ENCODE data around the gene NECAB2. TPM values are rescaled to one million over a fixed set of nuclear protein-coding genes. Genes with fewer than 3 reads are reported as not detected.

NECAB2 gene
- polyA plus RNA-seq, 1 donor, result 0.66 TPM

DNA sequence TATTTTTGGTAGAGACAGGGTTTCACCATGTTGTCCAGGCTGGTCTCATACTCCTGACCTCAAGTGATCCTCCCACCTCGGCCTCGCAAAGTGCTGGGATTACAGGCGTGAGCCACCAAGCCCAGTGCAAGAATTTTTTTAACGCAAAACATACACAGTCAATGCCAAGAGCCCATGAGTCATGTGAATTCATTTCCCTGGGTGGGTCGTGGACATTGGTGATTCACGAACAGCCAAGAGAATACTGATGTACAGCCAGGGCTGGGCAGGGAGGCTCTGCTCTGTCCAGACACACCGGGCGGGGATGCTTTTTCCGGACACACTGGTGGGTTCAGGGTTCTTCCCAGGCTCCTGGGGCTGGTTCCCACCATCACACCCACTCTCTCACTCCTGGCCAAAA lies 56.8 kb downstream of the NECAB2 start:
- no peak for DNase-seq (ENCODE audit: low read depth)

DNA sequence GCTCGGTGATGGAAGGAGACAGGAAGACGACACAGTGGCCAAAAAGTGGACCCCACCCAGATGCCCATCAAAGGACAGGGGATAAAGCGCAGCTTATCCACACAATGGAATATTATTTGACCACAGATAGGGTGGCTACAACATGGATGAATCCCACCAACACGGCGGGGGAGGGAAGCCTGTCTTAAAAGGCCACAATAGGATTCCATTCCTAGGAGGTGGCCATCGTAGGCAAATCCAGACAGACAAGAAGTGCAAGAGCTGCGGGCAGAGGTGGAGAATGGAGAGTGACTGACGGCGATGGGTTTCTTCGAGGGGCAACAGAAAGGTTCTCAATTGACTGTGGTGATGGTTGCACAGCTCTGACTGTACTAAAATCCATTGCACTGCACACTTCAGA lies 58.6 kb downstream of the NECAB2 start:
- DNase-seq (ENCODE audit: low read depth), result no peak

DNA sequence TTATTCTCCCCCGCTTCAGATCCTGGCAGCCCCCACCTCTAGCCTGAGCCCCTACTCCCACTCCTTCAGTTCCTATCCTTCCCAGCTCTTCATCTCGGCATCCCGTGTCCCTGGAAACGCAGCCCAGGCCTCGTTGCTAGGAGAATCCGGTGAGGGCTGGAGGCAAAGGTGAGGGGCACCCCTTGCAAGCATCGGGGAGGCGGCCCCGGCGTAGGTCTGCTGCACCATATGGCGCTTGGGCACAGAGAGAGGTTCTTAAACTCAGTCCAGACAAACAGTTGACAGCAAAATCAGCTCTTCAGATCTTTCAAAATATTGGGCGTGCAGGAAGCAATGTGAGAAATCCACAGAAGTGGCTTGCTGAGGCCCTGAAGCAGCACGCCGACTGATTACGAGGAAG lies 59.6 kb downstream of the NECAB2 start:
- no peak for DNase-seq (ENCODE audit: low read depth)

- no peak for DNase-seq (ENCODE audit: low read depth)
These were observed 61.4 kb downstream of the NECAB2 start for GRCh38 chr16:84029297-84030047.

- no peak for DNase-seq (ENCODE audit: low read depth)
These were observed 63.5 kb downstream of the NECAB2 start for GRCh38 chr16:84031556-84031955.

GRCh38 chr16:84032458-84033178 lies 64.6 kb downstream of the NECAB2 start:
- no peak for DNase-seq (ENCODE audit: low read depth)

GRCh38 chr16:84033251-84034195 lies 65.5 kb downstream of the NECAB2 start:
- DNase-seq (ENCODE audit: low read depth), result no peak

DNA sequence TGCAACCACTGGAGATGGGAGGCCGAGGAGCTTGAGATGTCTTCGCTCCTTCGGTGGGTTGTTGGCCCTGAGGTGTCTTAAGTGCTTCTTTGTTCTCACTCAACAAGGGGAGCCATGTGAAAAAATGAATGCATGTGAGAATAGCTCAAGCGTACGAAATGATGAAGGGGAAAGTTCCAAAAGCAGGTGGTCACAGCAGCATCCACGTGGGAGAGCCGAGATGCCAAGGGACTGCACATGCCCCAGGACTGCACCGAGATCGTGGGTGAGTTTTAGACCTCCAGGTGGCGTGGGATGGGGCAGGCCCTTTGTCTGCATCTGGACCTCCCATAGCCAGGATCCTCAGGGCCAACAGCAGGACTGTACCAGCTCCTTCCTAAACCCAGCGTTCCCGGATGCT lies 66.5 kb downstream of the NECAB2 start:
- DNase-seq (ENCODE audit: low read depth), result no peak

- no peak for DNase-seq (ENCODE audit: low read depth)
These were observed 68.1 kb downstream of the NECAB2 start for GRCh38 chr16:84036131-84036530.

- DNase-seq (ENCODE audit: low read depth), result no peak
These were observed 69.0 kb downstream of the NECAB2 start for GRCh38 chr16:84036982-84037425.

GRCh38 chr16:84038469-84038868 lies 70.4 kb downstream of the NECAB2 start:
- no peak for DNase-seq (ENCODE audit: low read depth)

- DNase-seq (ENCODE audit: low read depth), result no peak
These were observed 71.7 kb downstream of the NECAB2 start for GRCh38 chr16:84039696-84040095.

DNA sequence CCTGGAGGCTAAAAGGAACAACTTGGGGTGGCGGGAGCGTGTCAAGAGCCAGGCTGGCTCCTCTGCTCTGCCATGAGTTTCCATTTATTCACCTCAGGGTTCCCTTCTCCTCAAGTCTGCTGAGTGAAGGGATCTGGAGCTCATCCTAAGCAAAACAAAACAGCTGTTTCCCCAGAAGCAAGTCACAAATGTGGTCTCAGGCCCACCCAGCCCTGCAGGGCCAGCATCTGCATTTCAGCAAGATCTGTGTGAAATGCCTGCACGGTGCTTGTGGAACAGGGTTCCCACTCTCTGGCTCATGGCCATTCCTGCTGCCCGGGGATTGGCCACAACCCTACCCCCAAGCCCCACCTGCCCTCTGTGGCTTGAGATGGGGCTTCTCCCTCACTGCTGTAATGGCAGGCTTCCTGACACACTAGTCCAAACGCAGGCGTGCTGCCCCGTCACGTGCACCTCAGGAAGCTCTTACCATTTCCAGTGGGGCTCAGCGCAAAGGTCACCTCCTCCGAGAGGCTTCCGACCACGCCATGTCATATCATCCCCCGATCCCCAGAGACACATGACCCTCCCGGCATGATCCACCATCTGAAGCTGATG lies 72.3 kb downstream of the NECAB2 start:
- DNase-seq (ENCODE audit: low read depth), result no peak

DNA sequence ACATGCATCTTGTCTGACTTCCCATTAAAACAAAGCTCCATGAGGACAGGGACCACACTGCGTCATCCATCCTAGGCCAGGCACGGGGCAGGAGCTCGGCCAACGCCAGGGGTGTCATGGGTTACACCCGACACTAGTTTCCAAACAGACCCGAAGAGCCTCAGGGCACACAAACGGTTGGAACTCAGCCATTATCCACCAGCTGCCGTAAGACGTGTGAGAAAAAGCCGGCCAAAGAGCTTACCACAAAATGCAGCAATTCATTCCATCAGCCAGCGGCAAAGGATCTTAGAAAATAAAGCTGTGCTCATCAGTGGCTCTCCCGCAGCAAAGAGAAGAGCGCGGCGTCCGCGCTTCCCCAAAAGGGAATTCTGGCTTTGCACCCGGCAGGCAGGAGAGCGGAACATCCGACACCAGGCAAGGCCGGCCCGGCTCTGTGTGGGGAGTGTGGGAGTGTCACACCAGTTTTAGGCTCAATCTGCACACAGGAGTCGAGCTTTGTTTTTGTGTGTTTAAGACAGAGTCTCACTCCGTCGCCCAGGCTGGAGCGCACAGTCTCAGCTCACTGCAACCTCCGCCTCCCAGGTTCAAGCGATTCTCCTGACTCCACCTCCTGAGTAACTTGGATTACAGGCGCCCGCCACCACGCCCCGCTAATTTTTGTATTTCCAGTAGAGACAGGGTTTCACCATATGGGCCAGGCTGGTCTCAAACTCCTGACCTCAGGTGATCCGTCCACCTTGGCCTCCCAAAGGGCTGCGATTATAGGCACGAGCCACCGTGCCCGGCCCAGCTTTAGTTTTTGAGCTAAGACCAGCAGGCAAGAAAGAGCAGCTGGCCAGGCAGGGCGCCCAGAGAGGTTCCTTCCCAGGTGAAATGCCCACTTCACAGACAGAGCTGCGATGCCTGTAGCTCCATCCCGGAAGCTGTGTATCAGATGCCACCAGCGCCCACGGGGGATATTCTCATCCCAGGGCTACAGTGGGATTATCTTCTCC lies 73.1 kb downstream of the NECAB2 start:
- no peak for DNase-seq (ENCODE audit: low read depth)

DNA sequence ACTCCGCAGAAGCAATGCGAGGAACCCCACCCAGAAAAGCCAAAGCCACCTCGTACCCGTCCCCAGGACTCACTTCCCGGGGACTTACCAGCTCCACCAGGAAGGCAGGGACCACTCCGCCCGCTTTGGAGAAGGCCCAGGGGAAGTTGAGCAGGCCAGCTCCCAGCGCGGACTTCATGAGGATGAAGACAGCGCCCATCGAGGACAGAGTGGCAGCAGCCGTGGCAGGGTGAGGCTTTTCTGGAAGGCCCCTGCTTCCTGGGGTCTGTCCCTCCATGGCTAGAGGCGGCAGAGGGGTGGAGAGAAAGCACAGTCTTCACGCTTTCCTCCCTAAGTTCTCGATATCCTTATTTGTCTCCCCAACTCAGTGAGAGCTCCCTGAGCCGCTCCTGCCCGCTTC lies 73.8 kb downstream of the NECAB2 start:
- DNase-seq (ENCODE audit: low read depth), result no peak

GRCh38 chr16:84042308-84042878 lies 74.3 kb downstream of the NECAB2 start, which contains the start of gene SLC38A8:
TSS of gene SLC38A8 (minus strand) at chr16:84042795. CDS start at chr16:84042157, 638 bp downstream.
- DNase-seq (ENCODE audit: low read depth), result no peak

- DNase-seq (ENCODE audit: low read depth), result no peak
These were observed 74.9 kb downstream of the NECAB2 start for GRCh38 chr16:84042879-84043485.

GRCh38 chr16:84043486-84044117 lies 75.6 kb downstream of the NECAB2 start:
- no peak for DNase-seq (ENCODE audit: low read depth)

GRCh38 chr16:84044118-84044488 lies 76.1 kb downstream of the NECAB2 start:
- DNase-seq (ENCODE audit: low read depth), result no peak
